GM12892 (cell line): Measurements from ENCODE around the gene MRPL51.

ENCODE experiments used
- POLR2A ChIP-seq: IDR thresholded peaks from 2 replicates; pipeline ENCODE4 v1.6.1; 2011; ENCODE audit warnings: low read depth, low read length, control low read depth
- POLR2AphosphoS5 ChIP-seq: IDR thresholded peaks from 2 replicates; pipeline ENCODE4 v1.6.1; 2011; ENCODE audit warnings: low read depth, low read length, control low read depth
- TAF1 ChIP-seq: IDR thresholded peaks from 2 replicates; pipeline ENCODE4 v1.6.1; 2011; ENCODE audit warnings: low read depth, mild to moderate bottlenecking, control low read depth, low read length, borderline replicate concordance

DNA sequence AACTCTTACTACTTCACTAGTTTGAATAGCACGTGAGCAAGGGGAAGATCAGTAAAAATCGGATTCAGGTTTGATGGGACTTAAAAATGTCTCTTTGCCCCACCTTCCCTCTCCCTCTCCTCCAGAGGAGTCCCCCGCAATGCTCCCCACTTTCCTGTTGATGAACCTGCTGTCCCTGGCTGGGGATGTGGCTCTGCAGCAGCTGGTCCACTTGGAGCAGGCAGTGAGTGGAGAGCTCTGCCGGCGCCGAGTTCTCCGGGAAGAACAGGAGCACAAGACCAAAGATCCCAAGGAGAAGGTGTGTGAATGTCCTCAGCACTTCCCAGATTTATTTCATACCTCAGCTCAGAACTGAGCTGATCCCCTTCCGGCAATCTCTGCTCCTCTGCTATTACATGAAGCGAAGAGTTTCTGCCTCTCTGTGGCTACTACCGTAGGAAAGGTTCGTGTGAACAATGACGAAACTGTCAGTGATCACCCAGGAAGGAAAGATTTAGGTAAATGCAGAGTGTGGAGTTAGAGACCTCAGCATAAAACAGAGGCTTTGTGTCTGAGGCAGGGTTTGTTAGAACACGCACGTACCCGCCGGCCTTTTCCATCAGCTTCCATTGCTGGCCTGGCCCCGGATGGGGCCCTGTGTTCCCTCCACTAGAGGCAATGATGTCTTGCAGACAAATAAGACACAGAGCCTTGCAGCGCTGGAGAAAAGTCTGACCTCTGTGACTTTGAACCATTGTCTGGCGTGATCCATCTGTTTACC is 33.9 kb upstream of the MRPL51 start:
- TF ChIP-seq POLR2A (no peak), POLR2AphosphoS5 (no peak), TAF1 (no peak)
